AG09309 (cell line): ENCODE measurements around the gene PFKL.

Source experiments
- DNase-seq: peaks from one replicate; pipeline ENCODE4 v3.0.0-alpha.2; 2010; ENCODE audit warnings: low read depth
- H3K4me3 ChIP-seq: 2 replicates; pipeline ENCODE4 v1.5.1; 2011; ENCODE audit warnings: mild to moderate bottlenecking, low read depth, low read length, moderate library complexity; ENCODE audit not compliant: control insufficient read depth
- CTCF ChIP-seq: IDR thresholded peaks from 2 replicates; pipeline ENCODE4 v1.5.1; 2011; ENCODE audit warnings: mild to moderate bottlenecking, low read depth, low read length, inconsistent platforms; ENCODE audit not compliant: insufficient read depth, control insufficient read depth; ENCODE audit errors: missing control alignments

PFKL gene

GRCh38 chr21:44348861-44349260 lies 49.0 kb downstream of the PFKL start:
- H3K4me3 ChIP-seq, result no peak overlapping the region
- DNase-seq, result no peak
- no peak for TF ChIP-seq CTCF

- no peak for DNase-seq
- no peak overlapping the region for H3K4me3 ChIP-seq
- no peak for TF ChIP-seq CTCF
Observed at GRCh38 chr21:44349416-44349846, 49.6 kb downstream of the PFKL start.

DNA sequence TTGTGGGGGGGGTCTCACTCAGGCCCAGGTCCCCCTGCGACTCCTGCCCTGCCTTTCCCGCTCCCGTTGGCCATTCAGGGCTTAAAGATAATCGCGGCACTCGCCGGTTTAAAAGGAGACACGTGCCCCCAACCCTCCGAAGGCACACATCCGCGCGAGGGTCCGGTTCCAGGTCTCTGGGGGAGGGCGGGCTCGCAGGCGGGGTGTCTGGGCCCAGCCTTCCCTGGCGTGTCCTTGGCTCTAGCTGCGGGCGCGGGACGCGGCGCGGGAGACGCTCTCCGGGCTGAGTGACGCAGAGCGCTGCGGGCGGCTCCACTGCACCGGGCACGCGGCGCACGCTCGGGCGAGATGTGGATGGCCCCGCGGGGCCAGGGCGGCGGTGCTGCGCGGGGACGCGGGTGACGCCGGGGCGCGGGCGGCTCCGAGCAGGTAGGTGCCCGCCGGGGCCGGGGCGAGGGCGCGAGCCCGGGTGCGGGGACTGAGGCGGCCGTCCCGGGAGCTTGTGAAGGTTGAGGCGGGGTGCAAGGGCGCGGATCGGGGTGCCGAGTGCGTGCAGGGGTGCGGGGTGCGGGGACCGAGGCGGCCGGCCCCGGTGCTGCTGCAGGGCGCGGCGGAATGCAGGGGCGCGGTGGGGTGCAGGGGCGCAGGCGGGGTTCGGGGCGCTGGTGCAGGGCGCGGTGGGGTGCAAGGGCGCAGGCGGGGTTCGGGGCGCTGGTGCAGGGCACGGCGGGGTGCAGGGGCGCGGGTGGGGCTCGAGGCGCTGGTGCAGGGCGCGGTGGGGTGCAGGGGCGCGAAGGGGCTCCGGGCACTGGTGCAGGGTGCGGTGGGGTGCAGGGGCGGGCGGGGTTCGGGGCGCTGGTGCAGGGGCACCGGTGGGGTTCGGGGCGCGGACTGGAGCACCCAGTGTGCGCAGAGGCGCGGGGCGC lies 50.3 kb downstream of the PFKL start:
- TF ChIP-seq CTCF, result no peak
- DNase-seq, result no peak
- no peak overlapping the region for H3K4me3 ChIP-seq

DNA sequence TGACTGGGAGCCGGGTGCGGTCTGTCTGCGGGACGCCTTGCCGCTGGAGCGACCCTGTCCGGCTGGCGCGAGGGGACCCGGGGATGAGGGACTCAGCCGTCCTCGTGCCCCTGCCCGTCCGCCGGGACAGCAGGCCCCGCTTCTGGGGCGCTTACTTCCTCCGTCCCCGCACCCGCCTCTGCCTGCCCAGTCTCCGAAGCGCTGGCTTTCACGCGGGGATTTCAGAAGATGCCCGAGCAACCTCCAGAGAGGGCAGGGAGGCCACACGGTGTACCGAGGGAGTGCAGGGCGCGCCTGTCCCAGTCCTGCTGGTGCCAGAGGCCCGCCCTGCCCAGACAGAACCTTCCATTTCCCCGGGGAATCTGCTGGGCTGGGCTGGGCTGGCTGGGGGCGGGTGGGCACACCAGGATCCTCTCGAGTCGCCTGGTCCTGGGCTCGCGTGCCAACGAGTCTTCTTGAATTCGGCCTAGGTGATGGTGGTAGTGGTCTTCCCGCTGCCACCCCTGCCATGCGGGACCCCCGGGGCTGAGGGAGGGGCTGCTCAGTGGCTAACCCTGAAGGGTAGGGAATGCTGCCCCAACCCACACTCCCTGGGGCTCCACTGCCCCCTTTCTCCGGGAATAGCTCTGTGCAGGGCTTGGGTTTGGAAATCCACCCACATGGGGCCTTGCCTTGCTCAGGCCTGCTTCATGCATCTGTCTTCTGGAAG lies 51.1 kb downstream of the PFKL start:
- no peak overlapping the region for H3K4me3 ChIP-seq

DNA sequence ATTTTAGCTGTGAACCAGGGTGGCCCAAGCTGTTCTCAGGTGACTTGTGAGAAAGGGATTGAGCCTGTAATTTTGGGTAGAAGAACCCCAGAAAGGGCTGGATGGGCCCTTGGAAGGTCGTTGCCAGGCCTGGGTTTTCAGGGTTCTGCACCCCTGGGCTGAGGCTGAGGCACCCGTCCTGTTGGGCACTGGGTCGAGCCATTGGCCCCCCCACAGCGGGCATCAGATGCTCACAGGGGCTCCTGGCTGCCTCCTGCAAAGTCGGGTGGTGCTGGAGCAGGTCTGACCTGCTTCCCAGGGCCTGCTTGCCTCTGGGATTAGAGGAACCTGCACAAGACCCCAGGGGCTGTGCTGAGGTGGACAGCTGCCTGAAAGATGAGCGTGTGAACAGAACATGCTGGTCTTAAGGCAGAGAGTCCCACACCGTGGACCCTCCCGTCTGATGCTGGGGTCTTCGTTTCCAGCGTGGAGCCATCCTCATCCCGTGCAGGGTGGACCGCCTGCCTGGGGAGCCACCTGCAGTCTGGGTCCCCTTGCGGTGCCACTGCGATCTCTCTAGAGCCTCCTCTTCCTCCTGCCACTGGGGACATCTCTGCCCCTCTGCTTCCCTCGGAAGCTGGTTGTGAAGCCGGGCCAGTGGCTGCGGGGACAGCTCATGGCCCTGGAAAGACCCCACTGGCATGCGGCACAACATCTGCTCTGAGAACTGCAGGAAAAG lies 51.8 kb downstream of the PFKL start:
- DNase-seq, result no peak
- H3K4me3 ChIP-seq, result no peak overlapping the region
- TF ChIP-seq CTCF, result no peak

More for the DNA sequence above, 51.1 kb downstream of the PFKL start:
- no peak for TF ChIP-seq CTCF
- DNase-seq, result no peak

- no peak for DNase-seq
- H3K4me3 ChIP-seq, result no peak overlapping the region
- TF ChIP-seq CTCF, result no peak
Observed at GRCh38 chr21:44352253-44352860, 52.5 kb downstream of the PFKL start.
